Liver (tissue), 9 donors: ENCODE results near the gene COMMD7. TPM values are rescaled to one million over a fixed set of nuclear protein-coding genes. Genes with fewer than 3 reads are reported as not detected.

ENCODE experiments used
- DNase-seq: peaks from one replicate; pipeline ENCODE4 v3.0.0-alpha.2; 2017; ENCODE audit warnings: low spot score
- H3K27ac ChIP-seq, 2 donors: one replicate each; pipeline ENCODE4 v1.7.0; 2013; ENCODE audit warnings: inconsistent platforms in 2 of 2, low read length in 2 of 2, control low read depth in 1 of 2, low read depth in 1 of 2, mild to moderate bottlenecking in 1 of 2
- H3K27me3 ChIP-seq, 4 donors: one replicate each; pipeline versions ENCODE4 v1.6.1 to v1.7.0; 2013; ENCODE audit warnings: low read length in 3 of 4, inconsistent platforms in 1 of 4, mild to moderate bottlenecking in 1 of 4, moderate library complexity in 1 of 4; ENCODE audit not compliant: control insufficient read depth in 4 of 4, insufficient read depth in 4 of 4
- H3K36me3 ChIP-seq, 4 donors: one replicate each; pipeline versions ENCODE4 v1.6.1 to v1.7.0; 2013; ENCODE audit warnings: low read length in 3 of 4, mild to moderate bottlenecking in 3 of 4, low read depth in 1 of 4, moderate library complexity in 1 of 4; ENCODE audit not compliant: control insufficient read depth in 4 of 4, insufficient read depth in 3 of 4
- H3K4me1 ChIP-seq, 4 donors: one replicate each; pipeline versions ENCODE4 v1.6.1 to v1.7.0; 2013; ENCODE audit warnings: low read length in 3 of 4, mild to moderate bottlenecking in 3 of 4, moderate library complexity in 1 of 4; ENCODE audit not compliant: control insufficient read depth in 4 of 4, insufficient read depth in 4 of 4
- H3K4me3 ChIP-seq, 3 donors: one replicate each; pipeline versions ENCODE4 v1.6.1 to v1.7.0; 2013; ENCODE audit warnings: low read length in 3 of 3, control low read depth in 1 of 3, low read depth in 1 of 3, mild to moderate bottlenecking in 1 of 3
- H3K9ac ChIP-seq, 2 donors: one replicate each; pipeline ENCODE4 v1.7.0; 2013; ENCODE audit warnings: low read length in 2 of 2, mild to moderate bottlenecking in 2 of 2, moderate library complexity in 2 of 2, control low read depth in 1 of 2, low read depth in 1 of 2
- H3K9me3 ChIP-seq, 4 donors: one replicate each; pipeline versions ENCODE4 v1.6.1 to v1.7.0; 2013; ENCODE audit warnings: low read length in 3 of 4; ENCODE audit not compliant: control insufficient read depth in 4 of 4
- EGR1 ChIP-seq, 2 donors: IDR thresholded peaks; 2 replicates each; pipeline ENCODE4 v1.6.1; 2016 to 2018; ENCODE audit warnings: antibody characterized with exemption in 2 of 2, low read depth in 2 of 2
- FOXA1 ChIP-seq: IDR thresholded peaks from 2 replicates; pipeline ENCODE4 v1.6.1; 2016; ENCODE audit warnings: antibody characterized with exemption
- FOXA2 ChIP-seq: IDR thresholded peaks from 2 replicates; pipeline ENCODE4 v1.6.1; 2016; ENCODE audit warnings: antibody characterized with exemption
- GABPA ChIP-seq, 2 donors: IDR thresholded peaks in 1 of 2; conservative IDR thresholded peaks in 1 of 2; 2 replicates each; pipeline ENCODE4 v1.6.1; 2016; ENCODE audit warnings: antibody characterized with exemption in 2 of 2, mild to moderate bottlenecking in 1 of 2, moderate library complexity in 1 of 2
- HNF4A ChIP-seq, 2 donors: conservative IDR thresholded peaks; 2 replicates each; pipeline ENCODE4 v1.6.1; 2016; ENCODE audit warnings: antibody characterized with exemption in 2 of 2, mild to moderate bottlenecking in 2 of 2
- HNF4G ChIP-seq: IDR thresholded peaks from 2 replicates; pipeline ENCODE4 v1.6.1; 2016; ENCODE audit warnings: antibody characterized with exemption
- JUND ChIP-seq, 2 donors: IDR thresholded peaks; 2 replicates each; pipeline ENCODE4 v1.6.1; 2016; ENCODE audit warnings: antibody characterized with exemption in 2 of 2
- NR2F2 ChIP-seq: IDR thresholded peaks from 2 replicates; pipeline ENCODE4 v1.6.1; 2016; ENCODE audit warnings: antibody characterized with exemption
- RAD21 ChIP-seq, 2 donors: IDR thresholded peaks; 2 replicates each; pipeline ENCODE4 v1.6.1; 2016; ENCODE audit warnings: antibody characterized with exemption in 2 of 2, mild to moderate bottlenecking in 2 of 2
- RXRA ChIP-seq, 2 donors: IDR thresholded peaks; 2 replicates each; pipeline ENCODE4 v1.6.1; 2017 to 2018; ENCODE audit warnings: antibody characterized with exemption in 2 of 2, mild to moderate bottlenecking in 1 of 2
- SP1 ChIP-seq: IDR thresholded peaks from 2 replicates; pipeline ENCODE4 v1.6.1; 2018; ENCODE audit warnings: antibody characterized with exemption, mild to moderate bottlenecking
- TAF1 ChIP-seq: conservative IDR thresholded peaks from 2 replicates; pipeline ENCODE4 v1.6.1; 2016; ENCODE audit warnings: antibody characterized with exemption, mild to moderate bottlenecking
- YY1 ChIP-seq: IDR thresholded peaks from 2 replicates; pipeline ENCODE4 v1.6.1; 2016; ENCODE audit warnings: antibody characterized with exemption, mild to moderate bottlenecking
- WGBS: extraction: QIAGEN DNeasy Blood & Tissue Kit; methylation state at CpG from one replicate; pipeline ENCODE4 v1.1.7; 2013; 5-methylcytosine and 5-hydroxymethylcytosine counted together
- polyA plus RNA-seq, 2 donors: library from polyadenylated mRNA; stranded (reverse) in 1 of 2; unstranded in 1 of 2; fragments of 200-250 nt in 1 of 2; fragments of >200 nt in 1 of 2; fragmentation: Nextera tagmentation in 1 of 2; extraction: Ambion mirVana in 1 of 2; gene quantifications; one replicate each; pipeline versions ENCODE4 v1.2.1 to v1.2.3, GENCODE V29; 2013 to 2015
- total RNA-seq, 2 donors: library from RNA; depleted of rRNA; stranded (reverse); fragments of >200 nt; gene quantifications; one replicate each; pipeline ENCODE4 v1.2.3, GENCODE V29; 2014
- TF ChIP-seq, protein P1 (sequence below): fragments of 150-350 bp; IDR thresholded peaks from 2 replicates; pipeline ENCODE4 v1.5.1; 2017; ENCODE audit warnings: improper control_type of control experiment, low read depth, low read length; ENCODE audit not compliant: missing input control
- TF ChIP-seq, protein P2 (sequence below): IDR thresholded peaks from 2 replicates; pipeline ENCODE4 v1.6.1; 2016; ENCODE audit warnings: antibody characterized with exemption
- TF ChIP-seq, protein P3 (sequence below): IDR thresholded peaks from 2 replicates; pipeline ENCODE4 v1.6.1; 2016; ENCODE audit warnings: antibody characterized with exemption, mild to moderate bottlenecking
- TF ChIP-seq, protein P4 (sequence below): IDR thresholded peaks from 2 replicates; pipeline ENCODE4 v1.6.1; 2016; ENCODE audit warnings: antibody characterized with exemption
- TF ChIP-seq, protein P5 (sequence below): IDR thresholded peaks from 2 replicates; pipeline ENCODE4 v1.6.1; 2016; ENCODE audit warnings: antibody characterized with exemption
- donor health status: healthy.
- donor health status: healthy.
- donor health status: healthy.
- donor health status: healthy.
- donor health status: healthy.

COMMD7 gene
- total and polyA plus RNA-seq, 4 donors, result 8.3 to 42.7 (median 15.5) TPM

DNA sequence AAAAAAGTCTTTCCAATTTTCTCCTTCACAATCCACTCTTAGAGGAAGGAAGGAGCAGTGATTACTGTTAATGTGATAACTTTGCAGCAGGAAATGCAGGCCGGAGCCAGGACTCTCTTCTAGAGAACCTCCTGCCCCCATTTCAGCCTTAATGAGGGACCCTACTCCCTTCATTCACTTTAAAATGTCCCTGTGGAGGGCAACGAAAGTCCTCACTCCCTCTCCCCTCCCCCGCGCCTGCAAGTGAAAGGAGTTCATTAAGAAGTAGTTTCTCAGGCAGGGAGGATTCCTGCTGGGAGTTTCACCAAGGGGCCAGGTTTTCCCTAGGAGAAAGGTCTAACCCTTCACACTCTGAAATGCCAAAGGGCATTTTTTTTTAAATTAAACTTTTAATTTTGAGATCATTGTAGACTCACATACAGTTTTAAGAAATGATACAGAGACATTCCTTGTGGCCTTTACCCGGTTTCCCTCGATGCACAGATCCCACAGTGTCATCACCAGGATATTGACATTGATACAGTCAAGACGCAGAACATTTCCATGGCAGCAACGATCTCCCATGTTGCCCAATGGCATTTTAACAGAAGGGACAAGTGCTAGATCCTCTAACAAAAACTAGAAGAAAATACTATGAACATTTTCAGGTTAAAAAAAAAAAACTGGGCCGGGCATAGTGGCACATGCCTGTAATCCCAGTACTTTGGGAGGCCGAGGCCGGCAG is 6.8 kb upstream of the COMMD7 start:
- DNase-seq, result no peak
- no peak overlapping the region for H3K27ac ChIP-seq
- no peaks in the 10 kb centered on the region for H3K9me3 ChIP-seq
- H3K4me1 ChIP-seq, result no peaks in the 10 kb centered on the region
- no peak overlapping the region for H3K9ac ChIP-seq
- TF ChIP-seq, protein P1, sequence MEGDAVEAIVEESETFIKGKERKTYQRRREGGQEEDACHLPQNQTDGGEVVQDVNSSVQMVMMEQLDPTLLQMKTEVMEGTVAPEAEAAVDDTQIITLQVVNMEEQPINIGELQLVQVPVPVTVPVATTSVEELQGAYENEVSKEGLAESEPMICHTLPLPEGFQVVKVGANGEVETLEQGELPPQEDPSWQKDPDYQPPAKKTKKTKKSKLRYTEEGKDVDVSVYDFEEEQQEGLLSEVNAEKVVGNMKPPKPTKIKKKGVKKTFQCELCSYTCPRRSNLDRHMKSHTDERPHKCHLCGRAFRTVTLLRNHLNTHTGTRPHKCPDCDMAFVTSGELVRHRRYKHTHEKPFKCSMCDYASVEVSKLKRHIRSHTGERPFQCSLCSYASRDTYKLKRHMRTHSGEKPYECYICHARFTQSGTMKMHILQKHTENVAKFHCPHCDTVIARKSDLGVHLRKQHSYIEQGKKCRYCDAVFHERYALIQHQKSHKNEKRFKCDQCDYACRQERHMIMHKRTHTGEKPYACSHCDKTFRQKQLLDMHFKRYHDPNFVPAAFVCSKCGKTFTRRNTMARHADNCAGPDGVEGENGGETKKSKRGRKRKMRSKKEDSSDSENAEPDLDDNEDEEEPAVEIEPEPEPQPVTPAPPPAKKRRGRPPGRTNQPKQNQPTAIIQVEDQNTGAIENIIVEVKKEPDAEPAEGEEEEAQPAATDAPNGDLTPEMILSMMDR, result no peak
- TF ChIP-seq, protein P2, sequence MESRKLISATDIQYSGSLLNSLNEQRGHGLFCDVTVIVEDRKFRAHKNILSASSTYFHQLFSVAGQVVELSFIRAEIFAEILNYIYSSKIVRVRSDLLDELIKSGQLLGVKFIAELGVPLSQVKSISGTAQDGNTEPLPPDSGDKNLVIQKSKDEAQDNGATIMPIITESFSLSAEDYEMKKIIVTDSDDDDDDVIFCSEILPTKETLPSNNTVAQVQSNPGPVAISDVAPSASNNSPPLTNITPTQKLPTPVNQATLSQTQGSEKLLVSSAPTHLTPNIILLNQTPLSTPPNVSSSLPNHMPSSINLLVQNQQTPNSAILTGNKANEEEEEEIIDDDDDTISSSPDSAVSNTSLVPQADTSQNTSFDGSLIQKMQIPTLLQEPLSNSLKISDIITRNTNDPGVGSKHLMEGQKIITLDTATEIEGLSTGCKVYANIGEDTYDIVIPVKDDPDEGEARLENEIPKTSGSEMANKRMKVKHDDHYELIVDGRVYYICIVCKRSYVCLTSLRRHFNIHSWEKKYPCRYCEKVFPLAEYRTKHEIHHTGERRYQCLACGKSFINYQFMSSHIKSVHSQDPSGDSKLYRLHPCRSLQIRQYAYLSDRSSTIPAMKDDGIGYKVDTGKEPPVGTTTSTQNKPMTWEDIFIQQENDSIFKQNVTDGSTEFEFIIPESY, result no peak
- TF ChIP-seq GABPA (IDR thresholded peaks at IDR 0.05 in 1 of 2, conservative IDR thresholded peaks at IDR 0.05 in 1 of 2) (no peak), RAD21 (IDR thresholded peaks at IDR 0.05) (no peak), RXRA (IDR thresholded peaks at IDR 0.05) (no peak), TAF1 (no peak), NR2F2 (no peak), FOXA1 (no peak), HNF4G (no peak), SP1 (no peak), YY1 (no peak), FOXA2 (no peak), HNF4A (conservative IDR thresholded peaks at IDR 0.05) (no peak), JUND (IDR thresholded peaks at IDR 0.05) (no peak), EGR1 (IDR thresholded peaks at IDR 0.05; ENCODE audit: low read depth in 2 of 2) (no peak)
- TF ChIP-seq, protein P3, sequence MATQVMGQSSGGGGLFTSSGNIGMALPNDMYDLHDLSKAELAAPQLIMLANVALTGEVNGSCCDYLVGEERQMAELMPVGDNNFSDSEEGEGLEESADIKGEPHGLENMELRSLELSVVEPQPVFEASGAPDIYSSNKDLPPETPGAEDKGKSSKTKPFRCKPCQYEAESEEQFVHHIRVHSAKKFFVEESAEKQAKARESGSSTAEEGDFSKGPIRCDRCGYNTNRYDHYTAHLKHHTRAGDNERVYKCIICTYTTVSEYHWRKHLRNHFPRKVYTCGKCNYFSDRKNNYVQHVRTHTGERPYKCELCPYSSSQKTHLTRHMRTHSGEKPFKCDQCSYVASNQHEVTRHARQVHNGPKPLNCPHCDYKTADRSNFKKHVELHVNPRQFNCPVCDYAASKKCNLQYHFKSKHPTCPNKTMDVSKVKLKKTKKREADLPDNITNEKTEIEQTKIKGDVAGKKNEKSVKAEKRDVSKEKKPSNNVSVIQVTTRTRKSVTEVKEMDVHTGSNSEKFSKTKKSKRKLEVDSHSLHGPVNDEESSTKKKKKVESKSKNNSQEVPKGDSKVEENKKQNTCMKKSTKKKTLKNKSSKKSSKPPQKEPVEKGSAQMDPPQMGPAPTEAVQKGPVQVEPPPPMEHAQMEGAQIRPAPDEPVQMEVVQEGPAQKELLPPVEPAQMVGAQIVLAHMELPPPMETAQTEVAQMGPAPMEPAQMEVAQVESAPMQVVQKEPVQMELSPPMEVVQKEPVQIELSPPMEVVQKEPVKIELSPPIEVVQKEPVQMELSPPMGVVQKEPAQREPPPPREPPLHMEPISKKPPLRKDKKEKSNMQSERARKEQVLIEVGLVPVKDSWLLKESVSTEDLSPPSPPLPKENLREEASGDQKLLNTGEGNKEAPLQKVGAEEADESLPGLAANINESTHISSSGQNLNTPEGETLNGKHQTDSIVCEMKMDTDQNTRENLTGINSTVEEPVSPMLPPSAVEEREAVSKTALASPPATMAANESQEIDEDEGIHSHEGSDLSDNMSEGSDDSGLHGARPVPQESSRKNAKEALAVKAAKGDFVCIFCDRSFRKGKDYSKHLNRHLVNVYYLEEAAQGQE, result no peak
- TF ChIP-seq, protein P4, sequence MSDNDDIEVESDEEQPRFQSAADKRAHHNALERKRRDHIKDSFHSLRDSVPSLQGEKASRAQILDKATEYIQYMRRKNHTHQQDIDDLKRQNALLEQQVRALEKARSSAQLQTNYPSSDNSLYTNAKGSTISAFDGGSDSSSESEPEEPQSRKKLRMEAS, result no peak
- TF ChIP-seq, protein P5, sequence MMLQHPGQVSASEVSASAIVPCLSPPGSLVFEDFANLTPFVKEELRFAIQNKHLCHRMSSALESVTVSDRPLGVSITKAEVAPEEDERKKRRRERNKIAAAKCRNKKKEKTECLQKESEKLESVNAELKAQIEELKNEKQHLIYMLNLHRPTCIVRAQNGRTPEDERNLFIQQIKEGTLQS, result no peak
- H3K27me3 ChIP-seq, result no peaks in the 10 kb centered on the region
- no peak overlapping the region for H3K4me3 ChIP-seq
- H3K36me3 ChIP-seq, result no peaks in the 10 kb centered on the region
- WGBS, result 78% methylated on average over 11 of the region's 11 CpGs
